Mesothelial cell of epicardium (in vitro differentiated cells): ENCODE measurements around the gene OR2J1. TPM values are rescaled to one million over a fixed set of nuclear protein-coding genes. Genes with fewer than 3 reads are reported as not detected.
"Not testable (repeated sequence)": the region's sequence is repeated elsewhere in the genome, so short reads cannot be mapped to it uniquely, and the experiment has no call there.

Source experiments
- DNase-seq, 2 experiments: peaks; one replicate each; pipeline ENCODE4 v3.0.0; 2021; ENCODE audit warnings: low spot score in 2 of 2; ENCODE audit not compliant: unreplicated experiment in 2 of 2
- H3K27ac Mint-ChIP-seq: 2 replicates; pipeline ENCODE4 v1.8.0; 2021; ENCODE audit warnings: mixed read lengths
- H3K27me3 Mint-ChIP-seq: 2 replicates; pipeline ENCODE4 v1.8.0; 2021; ENCODE audit warnings: low read depth, mixed read lengths
- H3K36me3 Mint-ChIP-seq: 2 replicates; pipeline ENCODE4 v1.8.0; 2021; ENCODE audit warnings: mixed read lengths
- H3K4me1 Mint-ChIP-seq: 2 replicates; pipeline ENCODE4 v1.8.0; 2021; ENCODE audit warnings: mixed read lengths
- H3K4me3 Mint-ChIP-seq: 2 replicates; pipeline ENCODE4 v1.8.0; 2021; ENCODE audit warnings: mild to moderate bottlenecking, moderate library complexity, mixed read lengths
- H3K9me3 Mint-ChIP-seq: 2 replicates; pipeline ENCODE4 v1.8.0; 2021; ENCODE audit warnings: mixed read lengths
- total RNA-seq: library from RNA; stranded (reverse); gene quantifications from 3 replicates; pipeline ENCODE4 v1.2.1, GENCODE V29; 2021
- TF ChIP-seq, protein P1 (sequence below): fragments of 200-600 bp; sonication (generic); IDR thresholded peaks from one replicate; pipeline ENCODE4 v1.5.0; 2021; ENCODE audit warnings: antibody characterized with exemption; ENCODE audit not compliant: unreplicated experiment

OR2J1 gene
- total RNA-seq, 1 donor from 2014 or later = not detected

DNA sequence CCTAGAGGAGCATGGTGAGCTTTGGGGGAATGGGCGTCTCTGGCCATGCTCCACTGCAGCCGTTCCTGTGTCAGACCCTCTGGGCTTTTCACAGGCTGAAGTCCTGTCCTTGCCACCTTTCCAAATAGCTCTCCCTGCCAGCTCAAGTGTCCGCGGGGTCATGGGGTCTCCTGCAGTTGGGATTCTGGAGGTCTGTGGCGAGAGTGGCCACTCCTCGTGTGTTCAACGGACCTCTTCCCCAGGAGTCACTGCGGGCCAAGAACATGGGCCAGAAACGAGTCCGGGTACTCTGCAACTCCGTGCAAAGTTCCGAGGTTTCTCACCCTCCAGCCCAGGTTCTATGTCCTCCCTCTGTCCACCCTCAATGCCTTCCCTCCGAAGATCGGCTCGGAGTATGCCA is 16.8 kb upstream of the OR2J1 start:
- peaks cover 35% of the 10 kb centered on the region for H3K27me3 Mint-ChIP-seq
- no peak for DNase-seq
- H3K4me1 Mint-ChIP-seq = no peaks in the 10 kb centered on the region
- no peak overlapping the region for H3K27ac Mint-ChIP-seq
- H3K4me3 Mint-ChIP-seq = no peak overlapping the region
- H3K9me3 Mint-ChIP-seq = no peaks in the 10 kb centered on the region
- no peaks in the 10 kb centered on the region for H3K36me3 Mint-ChIP-seq
- TF ChIP-seq, protein P1, sequence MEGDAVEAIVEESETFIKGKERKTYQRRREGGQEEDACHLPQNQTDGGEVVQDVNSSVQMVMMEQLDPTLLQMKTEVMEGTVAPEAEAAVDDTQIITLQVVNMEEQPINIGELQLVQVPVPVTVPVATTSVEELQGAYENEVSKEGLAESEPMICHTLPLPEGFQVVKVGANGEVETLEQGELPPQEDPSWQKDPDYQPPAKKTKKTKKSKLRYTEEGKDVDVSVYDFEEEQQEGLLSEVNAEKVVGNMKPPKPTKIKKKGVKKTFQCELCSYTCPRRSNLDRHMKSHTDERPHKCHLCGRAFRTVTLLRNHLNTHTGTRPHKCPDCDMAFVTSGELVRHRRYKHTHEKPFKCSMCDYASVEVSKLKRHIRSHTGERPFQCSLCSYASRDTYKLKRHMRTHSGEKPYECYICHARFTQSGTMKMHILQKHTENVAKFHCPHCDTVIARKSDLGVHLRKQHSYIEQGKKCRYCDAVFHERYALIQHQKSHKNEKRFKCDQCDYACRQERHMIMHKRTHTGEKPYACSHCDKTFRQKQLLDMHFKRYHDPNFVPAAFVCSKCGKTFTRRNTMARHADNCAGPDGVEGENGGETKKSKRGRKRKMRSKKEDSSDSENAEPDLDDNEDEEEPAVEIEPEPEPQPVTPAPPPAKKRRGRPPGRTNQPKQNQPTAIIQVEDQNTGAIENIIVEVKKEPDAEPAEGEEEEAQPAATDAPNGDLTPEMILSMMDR = no peak

DNA sequence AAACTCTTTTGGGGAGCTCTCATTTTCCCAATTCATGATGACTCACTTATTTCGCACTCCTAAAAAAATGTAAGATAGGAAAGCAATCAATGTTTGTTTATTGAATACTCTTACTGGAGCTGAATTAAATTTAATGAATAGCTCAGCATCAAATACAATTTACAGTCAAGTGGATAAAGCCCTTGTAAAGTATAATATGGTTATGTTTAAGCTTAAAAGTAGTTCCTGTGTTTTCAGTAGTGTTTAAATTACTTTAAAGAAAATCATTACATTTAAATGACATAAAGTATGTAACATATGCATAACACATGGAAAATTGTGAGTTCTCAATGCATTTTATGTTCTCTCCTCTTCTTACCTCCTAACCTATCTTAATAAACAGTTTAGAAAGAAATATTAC is 12.1 kb upstream of the OR2J1 start, which contains the start of gene OR2B3:
Gene OR2B3, minus strand, starts transcription at position 101 of the 400 bp plus-strand sequence. Its CDS starts 65 bp downstream, at position 36.
- H3K4me3 Mint-ChIP-seq = no peak within 1 kb of the TSS
- H3K27ac Mint-ChIP-seq = no peak within 1 kb of the TSS
- H3K36me3 Mint-ChIP-seq = no peaks in the 10 kb centered on the region
- DNase-seq = no peak
- H3K27me3 Mint-ChIP-seq = peaks cover 31% of the 10 kb centered on the region
- TF ChIP-seq, protein P1 = no peak
- H3K4me1 Mint-ChIP-seq = no peaks in the 10 kb centered on the region
- no peaks in the 10 kb centered on the region for H3K9me3 Mint-ChIP-seq

DNA sequence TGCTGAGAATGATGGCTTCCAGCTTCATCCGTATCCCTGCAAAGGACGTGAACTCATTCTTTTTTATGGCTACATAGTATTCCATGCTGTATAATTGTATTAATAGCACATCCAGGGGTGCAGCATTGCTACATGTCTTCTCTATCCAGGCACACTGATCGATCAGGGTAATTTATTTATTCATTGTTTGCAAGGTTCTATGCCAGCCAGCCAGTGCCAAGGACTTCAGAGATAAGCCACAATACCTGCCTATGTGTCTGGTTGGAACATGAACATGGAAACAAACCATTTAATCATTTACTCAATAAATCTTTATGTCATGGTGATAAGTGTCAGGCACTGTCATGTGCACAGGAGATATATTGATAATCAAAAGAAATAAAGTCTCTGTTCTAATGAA is 6.3 kb upstream of the OR2J1 start:
- H3K36me3 Mint-ChIP-seq = no peaks in the 10 kb centered on the region
- H3K9me3 Mint-ChIP-seq = no peaks in the 10 kb centered on the region
- peaks cover 22% of the 10 kb centered on the region for H3K27me3 Mint-ChIP-seq
- DNase-seq = no peak
- H3K27ac Mint-ChIP-seq = no peak overlapping the region
- H3K4me3 Mint-ChIP-seq = no peak overlapping the region
- TF ChIP-seq, protein P1 = no peak
- H3K4me1 Mint-ChIP-seq = no peaks in the 10 kb centered on the region

DNA sequence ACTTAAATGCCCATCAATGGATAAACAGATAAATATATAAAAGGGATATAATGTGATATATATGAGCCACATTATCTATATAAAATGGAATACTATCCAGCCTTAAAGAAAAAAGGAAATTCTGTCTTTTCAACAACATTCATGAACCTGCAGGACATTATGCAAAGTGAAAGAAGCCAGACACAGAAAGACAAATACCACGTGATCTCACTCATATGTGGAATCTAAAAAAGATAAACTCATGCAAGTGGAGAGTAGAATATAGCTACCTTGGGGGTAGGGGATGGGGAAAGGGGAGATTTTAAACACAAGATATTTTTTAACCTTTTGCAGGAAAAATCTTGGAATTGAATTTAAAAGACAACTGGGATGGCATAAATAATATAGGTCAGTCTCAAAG is 1.5 kb upstream of the OR2J1 start:
- H3K27ac Mint-ChIP-seq = no peak overlapping the region
- DNase-seq = no peak
- TF ChIP-seq, protein P1 = no peak
- no peak overlapping the region for H3K4me3 Mint-ChIP-seq
- H3K27me3 Mint-ChIP-seq = peaks cover 44% of the 10 kb centered on the region
- H3K9me3 Mint-ChIP-seq = no peaks in the 10 kb centered on the region
- H3K36me3 Mint-ChIP-seq = no peaks in the 10 kb centered on the region
- no peaks in the 10 kb centered on the region for H3K4me1 Mint-ChIP-seq

DNA sequence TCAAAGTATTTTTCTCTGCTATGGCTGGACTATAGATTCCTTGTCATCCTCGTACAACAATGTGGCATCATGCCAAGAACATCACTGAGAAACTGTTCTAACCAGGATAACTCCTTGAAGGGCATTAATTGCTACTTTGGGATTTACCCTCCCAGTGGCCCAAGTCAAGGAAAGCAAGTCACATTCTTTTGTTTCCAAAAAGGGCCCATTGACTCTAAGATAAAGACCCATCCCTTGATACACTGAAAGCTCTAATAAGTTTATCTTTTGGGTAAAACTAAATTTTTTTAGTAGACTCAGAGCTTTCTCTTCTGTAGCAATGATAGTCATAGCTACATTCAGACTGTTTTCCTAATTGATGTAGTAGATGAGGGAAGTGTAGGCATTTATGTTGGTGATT is 8.5 kb downstream of the OR2J1 start, which contains the start of gene OR2J3:
Gene OR2J3, plus strand, starts transcription at position 301 of the 400 bp plus-strand sequence. CDS start 3,833 bp downstream, outside the sequence.
- Mint-ChIP-seq H3K36me3 (no peaks in the 10 kb centered on the region), H3K27me3 (peaks cover 42% of the 10 kb centered on the region), H3K4me3 (no peak within 1 kb of the TSS), H3K9me3 (peaks cover 4% of the 10 kb centered on the region), H3K27ac (no peak within 1 kb of the TSS), H3K4me1 (no peaks in the 10 kb centered on the region)
- DNase-seq = no peak
- TF ChIP-seq, protein P1 = no peak

DNA sequence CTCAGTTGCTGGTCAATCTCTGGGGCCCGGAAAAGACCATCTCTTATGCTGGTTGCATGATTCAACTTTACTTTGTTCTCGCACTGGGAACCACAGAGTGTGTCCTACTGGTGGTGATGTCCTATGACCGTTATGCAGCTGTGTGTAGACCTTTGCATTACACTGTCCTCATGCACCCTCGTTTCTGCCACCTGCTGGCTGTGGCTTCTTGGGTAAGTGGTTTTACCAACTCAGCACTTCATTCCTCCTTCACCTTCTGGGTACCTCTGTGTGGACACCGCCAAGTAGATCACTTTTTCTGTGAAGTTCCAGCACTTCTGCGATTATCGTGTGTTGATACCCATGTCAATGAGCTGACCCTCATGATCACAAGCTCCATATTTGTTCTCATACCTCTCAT is 12.8 kb downstream of the OR2J1 start:
- Mint-ChIP-seq H3K9me3 (no peaks in the 10 kb centered on the region), H3K27me3 (peaks cover 35% of the 10 kb centered on the region), H3K27ac (no peak overlapping the region), H3K4me1 (no peaks in the 10 kb centered on the region), H3K4me3 (no peak overlapping the region), H3K36me3 (no peaks in the 10 kb centered on the region)
- no peak for DNase-seq
- TF ChIP-seq, protein P1 = no peak

DNA sequence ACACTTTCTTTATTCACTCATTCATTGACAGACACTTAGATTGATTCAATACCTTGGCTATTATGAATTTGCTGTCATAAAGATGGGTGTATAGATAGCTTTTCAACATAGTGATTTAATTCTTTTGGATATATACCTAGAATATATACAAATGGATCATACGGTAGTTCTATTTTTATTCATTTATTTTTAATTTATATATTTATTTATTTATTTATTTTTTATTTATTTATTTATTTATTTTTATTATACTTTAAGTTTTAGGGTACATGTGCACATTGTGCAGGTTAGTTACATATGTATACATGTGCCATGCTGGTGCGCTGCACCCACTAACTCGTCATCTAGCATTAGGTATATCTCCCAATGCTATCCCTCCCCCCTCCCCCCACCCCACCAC is 15.7 kb downstream of the OR2J1 start:
- not testable (repeated sequence) for DNase-seq, H3K9me3 Mint-ChIP-seq, H3K4me3 Mint-ChIP-seq, H3K27ac Mint-ChIP-seq, H3K36me3 Mint-ChIP-seq, H3K4me1 Mint-ChIP-seq
- H3K27me3 Mint-ChIP-seq = peaks cover 28% of the 10 kb centered on the region
